ENCODE measurements around the gene CRISPLD2.
"Not testable (repeated sequence)": the region's sequence is repeated elsewhere in the genome, so short reads cannot be mapped to it uniquely, and the experiment has no call there.

CRISPLD2 gene

GRCh38 chr16:84821728-84822689 is 2.2 kb downstream of the CRISPLD2 start:
- no peak for DNase-seq (ENCODE audit: low read depth, low spot score)

- no peak for DNase-seq (ENCODE audit: low read depth, low spot score)
Measured at GRCh38 chr16:84822990-84823389, 3.2 kb downstream of the CRISPLD2 start.

- no peak for DNase-seq (ENCODE audit: low read depth, low spot score)
Measured at GRCh38 chr16:84823484-84823883, 3.7 kb downstream of the CRISPLD2 start.

GRCh38 chr16:84823926-84824325 is 4.1 kb downstream of the CRISPLD2 start:
- no peak for DNase-seq (ENCODE audit: low read depth, low spot score)

GRCh38 chr16:84825896-84826557 is 6.2 kb downstream of the CRISPLD2 start:
- no peak for DNase-seq (ENCODE audit: low read depth, low spot score)

GRCh38 chr16:84826558-84826941 is 6.8 kb downstream of the CRISPLD2 start:
- no peak for DNase-seq (ENCODE audit: low read depth, low spot score)

GRCh38 chr16:84827131-84827574 is 7.4 kb downstream of the CRISPLD2 start:
- no peak for DNase-seq (ENCODE audit: low read depth, low spot score)

GRCh38 chr16:84827897-84828296 is 8.1 kb downstream of the CRISPLD2 start:
- no peak for DNase-seq (ENCODE audit: low read depth, low spot score)

- no peak for DNase-seq (ENCODE audit: low read depth, low spot score)
Measured at GRCh38 chr16:84828322-84828721, 8.5 kb downstream of the CRISPLD2 start.

- DNase-seq (ENCODE audit: low read depth, low spot score) = no peak
Measured at GRCh38 chr16:84829168-84829965, 9.6 kb downstream of the CRISPLD2 start.

GRCh38 chr16:84830765-84831384 is 11.1 kb downstream of the CRISPLD2 start:
- DNase-seq (ENCODE audit: low read depth, low spot score) = no peak

GRCh38 chr16:84831728-84832127 is 11.9 kb downstream of the CRISPLD2 start:
- not testable (repeated sequence) for DNase-seq (ENCODE audit: low read depth, low spot score)

GRCh38 chr16:84832488-84833143 is 12.8 kb downstream of the CRISPLD2 start:
- DNase-seq (ENCODE audit: low read depth, low spot score) = no peak

GRCh38 chr16:84833144-84833500 is 13.3 kb downstream of the CRISPLD2 start:
- DNase-seq (ENCODE audit: low read depth, low spot score) = no peak

- DNase-seq (ENCODE audit: low read depth, low spot score) = no peak
Measured at GRCh38 chr16:84833542-84834402, 14.0 kb downstream of the CRISPLD2 start.

- DNase-seq (ENCODE audit: low read depth, low spot score) = no peak
Measured at GRCh38 chr16:84834403-84834772, 14.6 kb downstream of the CRISPLD2 start.

GRCh38 chr16:84836234-84836647 is 16.5 kb downstream of the CRISPLD2 start:
- DNase-seq (ENCODE audit: low read depth, low spot score) = no peak

- no peak for DNase-seq (ENCODE audit: low read depth, low spot score)
Measured at GRCh38 chr16:84836967-84837366, 17.2 kb downstream of the CRISPLD2 start.

- DNase-seq (ENCODE audit: low read depth, low spot score) = no peak
Measured at GRCh38 chr16:84838383-84838948, 18.7 kb downstream of the CRISPLD2 start.

GRCh38 chr16:84839054-84839453 is 19.3 kb downstream of the CRISPLD2 start:
- no peak for DNase-seq (ENCODE audit: low read depth, low spot score)

Data from activated naive CD8-positive, alpha-beta T cell treated with anti-CD3 and anti-CD28 coated beads, Interleukin-2, amount 50 U/mL, for 16 hours (primary cell).